GM18505 (cell line): ENCODE results near the gene CDH13.

Experiments
- ATAC-seq: cut with Tn5 transposase; IDR thresholded peaks from one replicate; pipeline ENCODE4 v1.9.1; 2021; ENCODE audit not compliant: unreplicated experiment
- POLR2A ChIP-seq: IDR thresholded peaks from 4 replicates; pipeline ENCODE4 v1.6.1; 2011; ENCODE audit warnings: borderline replicate concordance; ENCODE audit not compliant: insufficient read depth, insufficient read length; ENCODE audit errors: extremely low read depth

Gene CDH13

GRCh38 chr16:82834151-82834815 lies 207.5 kb downstream of the CDH13 start:
- ATAC-seq = no peak
- no peak for TF ChIP-seq POLR2A

GRCh38 chr16:82835487-82836155 lies 208.9 kb downstream of the CDH13 start:
- no peak for TF ChIP-seq POLR2A
- no peak for ATAC-seq

- TF ChIP-seq POLR2A = no peak
- ATAC-seq = no peak
These were observed 214.3 kb downstream of the CDH13 start for GRCh38 chr16:82841108-82841507.

GRCh38 chr16:82843606-82844271 lies 217.0 kb downstream of the CDH13 start:
- no peak for TF ChIP-seq POLR2A

GRCh38 chr16:82845116-82845515 lies 218.3 kb downstream of the CDH13 start:
- ATAC-seq = no peak
- TF ChIP-seq POLR2A = no peak

More at GRCh38 chr16:82843606-82844271, 217.0 kb downstream of the CDH13 start:
- ATAC-seq = no peak

GRCh38 chr16:82846806-82847205 lies 220.0 kb downstream of the CDH13 start:
- ATAC-seq = no peak
- TF ChIP-seq POLR2A = no peak

GRCh38 chr16:82848013-82848412 lies 221.2 kb downstream of the CDH13 start:
- no peak for ATAC-seq
- no peak for TF ChIP-seq POLR2A

GRCh38 chr16:82852388-82853008 lies 225.7 kb downstream of the CDH13 start:
- no peak for ATAC-seq
- TF ChIP-seq POLR2A = no peak

- no peak for TF ChIP-seq POLR2A
- no peak for ATAC-seq
These were observed 228.7 kb downstream of the CDH13 start for GRCh38 chr16:82855471-82855870.

- TF ChIP-seq POLR2A = no peak
- ATAC-seq = no peak
These were observed 231.1 kb downstream of the CDH13 start for GRCh38 chr16:82857693-82858365.

GRCh38 chr16:82859662-82860061 lies 232.9 kb downstream of the CDH13 start:
- ATAC-seq = no peak
- no peak for TF ChIP-seq POLR2A

- no peak for TF ChIP-seq POLR2A
- no peak for ATAC-seq
These were observed 233.3 kb downstream of the CDH13 start for GRCh38 chr16:82860071-82860470.

- no peak for TF ChIP-seq POLR2A
- no peak for ATAC-seq
These were observed 235.3 kb downstream of the CDH13 start for GRCh38 chr16:82862057-82862456.
